Left cardiac atrium (tissue), 4 donors: Measurements from ENCODE around the gene SSBP2. TPM values are rescaled to one million over a fixed set of nuclear protein-coding genes. Genes with fewer than 3 reads are reported as not detected.
"Not testable (repeated sequence)": the region's sequence is repeated elsewhere in the genome, so short reads cannot be mapped to it uniquely, and the experiment has no call there.

Experiments used
- ATAC-seq, 2 donors: fragments of 200-7000 bp; cut with Tn5 transposase; one replicate each; pipeline ENCODE4 v1.9.1; 2020; ENCODE audit warnings: mild to moderate bottlenecking in 2 of 2, moderate library complexity in 2 of 2
- DNase-seq: peaks from one replicate; pipeline ENCODE4 v3.0.0-alpha.2; 2020
- intact Hi-C, 2 donors: fragments of 100-400 bp; cut with DNase I; formaldehyde crosslinking; loops; one replicate each; pipeline versions ENCODE4 v1.14.1 to v1.15.1; 2022 to 2023
- total RNA-seq, 2 donors: library from RNA; stranded (reverse); fragmentation: NEBNext Ultra II Directional; extraction: Animal tissue kit (Norgen Biotek cat#: 25700); gene quantifications; one replicate each; pipeline ENCODE4 v1.2.1, GENCODE V29; 2021
- donor health status: DM: no; HTN: yes; CAD: no.
- donor health status: DM: no; HTN: yes; CAD: no; lungs with severe emphysema.
- donor health status: DM: yes; HTN: yes; CAD: no.
- donor health status: Dilated cardiomyopathy.

SSBP2 gene
- total RNA-seq, 2 donors from 2014 or later: 37.7 to 46.9 TPM

DNA sequence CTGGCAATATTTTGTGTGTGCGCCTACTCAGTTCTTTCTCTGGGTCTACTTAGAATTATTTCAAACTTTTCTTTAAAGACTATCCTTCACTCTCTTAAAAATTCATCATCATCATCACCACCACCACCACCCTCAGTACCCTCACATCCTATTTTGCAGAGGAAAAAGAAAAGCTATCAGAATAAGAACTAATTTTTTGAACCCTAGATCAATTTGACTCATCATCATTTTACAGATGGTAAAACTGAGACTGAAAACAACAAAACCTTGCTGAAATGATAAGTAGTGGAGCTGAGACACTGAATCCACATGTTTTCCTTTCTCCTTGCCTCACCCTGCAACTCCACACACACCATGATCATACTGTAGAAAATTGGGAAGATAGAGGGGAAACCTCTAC is 119.3 kb downstream of the SSBP2 start:
- no peak for ATAC-seq
- no peak for DNase-seq
- intact Hi-C loops: no loop called here

DNA sequence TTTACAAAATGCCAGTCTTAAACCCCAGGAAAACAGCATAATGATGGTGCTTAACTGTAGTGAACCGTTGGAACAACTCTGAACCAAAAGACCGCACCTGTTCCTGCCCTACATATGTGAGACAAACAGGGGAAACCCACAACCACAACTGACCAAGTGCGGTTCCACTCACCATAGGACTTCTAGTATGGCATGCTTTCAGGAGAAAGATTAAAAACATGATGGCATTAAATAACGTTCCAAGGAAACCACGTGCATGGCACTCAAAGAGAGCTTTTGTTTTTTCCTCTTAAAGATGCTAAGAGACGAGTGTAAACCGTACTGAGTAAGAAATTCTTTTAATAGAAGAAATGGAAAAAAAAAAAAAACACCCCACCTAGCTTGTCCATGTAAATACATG is 119.8 kb downstream of the SSBP2 start:
- intact Hi-C loops: no loop called here
- ATAC-seq: no peak
- DNase-seq: no peak

DNA sequence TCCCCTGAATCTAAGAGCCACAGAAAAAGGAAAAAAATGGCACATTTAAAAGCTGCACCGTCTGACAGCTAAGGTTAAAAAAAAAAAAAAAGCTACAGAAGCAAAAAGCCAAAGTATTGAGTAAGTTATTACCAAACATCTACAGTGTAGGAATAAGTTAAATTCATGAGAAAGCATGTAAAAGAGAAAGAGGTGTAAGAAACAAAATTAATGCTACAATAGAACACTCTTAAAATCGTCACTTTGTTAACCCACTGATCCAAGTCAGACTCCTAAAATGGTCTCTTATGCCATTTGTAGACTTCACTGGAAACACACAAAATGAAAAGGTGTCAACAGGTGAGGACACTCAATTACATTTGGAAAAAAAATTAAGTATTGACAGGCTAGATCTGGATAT is 120.2 kb downstream of the SSBP2 start:
- ATAC-seq (no peak), DNase-seq (no peak)
- intact Hi-C loops: no loop called here

DNA sequence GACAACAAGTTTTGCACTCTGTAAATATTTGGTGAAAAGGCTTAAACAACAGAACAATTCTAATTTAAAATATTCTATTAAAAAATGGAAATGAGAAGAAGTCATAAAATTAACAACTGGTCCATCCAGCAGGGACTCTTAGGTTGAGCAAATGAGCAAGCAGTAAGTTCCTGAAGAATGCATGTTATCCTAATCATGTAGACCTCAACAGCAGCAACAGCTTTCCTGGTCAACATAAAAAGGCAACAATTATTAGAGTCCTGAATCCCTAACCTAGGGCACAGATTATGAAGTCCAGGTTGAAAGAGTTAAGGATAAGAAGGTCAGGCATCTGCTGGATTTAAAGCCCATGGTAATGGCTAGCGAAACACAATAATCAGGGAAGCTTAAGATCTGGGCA is 120.9 kb downstream of the SSBP2 start:
- intact Hi-C loops: no loop called here
- ATAC-seq: no peak
- no peak for DNase-seq

DNA sequence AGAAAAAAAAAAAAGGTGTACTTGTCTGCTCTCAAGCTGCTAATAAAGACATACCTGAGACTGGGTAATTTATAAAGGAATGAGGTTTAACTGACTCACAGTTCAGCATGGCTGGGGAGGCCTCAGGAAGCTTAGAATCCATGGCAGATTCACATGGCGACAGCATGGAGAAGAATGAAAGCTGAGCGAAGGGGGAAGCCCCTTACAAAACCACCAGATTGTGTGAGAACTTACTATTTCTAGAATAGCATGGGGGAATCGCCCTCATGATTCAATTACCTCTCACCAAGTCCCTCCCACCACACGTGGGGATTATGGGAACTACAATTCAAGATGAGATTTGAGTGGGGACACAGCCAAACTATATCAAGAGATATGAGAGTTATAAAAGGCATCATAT is 122.8 kb downstream of the SSBP2 start:
- intact Hi-C loops, ATAC-seq, DNase-seq: not testable (repeated sequence)

DNA sequence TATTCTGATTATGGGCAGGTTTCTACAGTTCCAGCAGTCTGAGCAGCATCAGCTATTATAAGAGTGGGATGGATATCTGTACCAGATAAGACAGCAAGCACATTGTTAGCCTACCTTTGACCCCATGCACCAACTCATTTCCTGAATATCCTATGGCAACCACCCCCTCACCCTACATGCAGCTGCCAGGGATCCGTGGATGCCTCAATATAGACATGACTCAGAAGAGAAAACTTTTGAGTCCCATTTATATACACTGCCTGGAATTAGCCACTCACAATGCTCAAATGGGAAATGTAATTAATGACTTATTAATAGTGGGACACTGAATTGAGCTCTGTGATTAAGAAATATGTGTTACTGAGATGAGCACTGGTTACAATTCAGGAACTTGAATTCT is 124.4 kb downstream of the SSBP2 start:
- ATAC-seq (peak in 1 of 2 donors; percentile 57), DNase-seq (no peak)
- intact Hi-C loops: no loop called here

DNA sequence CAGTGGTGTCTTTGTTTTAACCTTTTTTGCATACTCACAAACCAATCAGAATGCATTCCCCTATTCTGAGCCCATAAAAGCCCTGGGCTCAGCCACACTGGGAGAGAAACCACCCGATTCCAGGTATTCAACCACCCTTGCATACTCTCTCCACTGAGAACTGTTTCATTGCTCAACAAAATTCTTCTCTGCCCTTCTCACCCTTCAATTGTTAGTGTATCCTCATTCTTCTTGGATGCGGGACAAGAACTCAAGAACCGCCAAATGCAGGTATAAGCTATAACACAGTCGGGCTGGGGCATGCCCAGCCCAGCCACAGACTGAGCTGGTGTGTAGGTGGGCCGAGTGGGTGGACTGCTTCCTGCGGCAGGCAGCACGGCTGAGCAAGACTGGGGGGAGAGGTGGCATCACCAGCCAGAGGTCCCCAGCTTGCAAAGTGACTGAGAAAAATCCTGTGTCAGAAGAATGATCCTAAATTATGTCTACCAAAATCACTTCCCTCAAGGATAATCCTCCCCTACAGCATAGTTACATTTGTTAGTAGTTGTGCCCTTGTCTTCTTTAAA is 141.0 kb downstream of the SSBP2 start:
- DNase-seq (no peak), ATAC-seq (no peak)
- intact Hi-C loops: no loop called here

DNA sequence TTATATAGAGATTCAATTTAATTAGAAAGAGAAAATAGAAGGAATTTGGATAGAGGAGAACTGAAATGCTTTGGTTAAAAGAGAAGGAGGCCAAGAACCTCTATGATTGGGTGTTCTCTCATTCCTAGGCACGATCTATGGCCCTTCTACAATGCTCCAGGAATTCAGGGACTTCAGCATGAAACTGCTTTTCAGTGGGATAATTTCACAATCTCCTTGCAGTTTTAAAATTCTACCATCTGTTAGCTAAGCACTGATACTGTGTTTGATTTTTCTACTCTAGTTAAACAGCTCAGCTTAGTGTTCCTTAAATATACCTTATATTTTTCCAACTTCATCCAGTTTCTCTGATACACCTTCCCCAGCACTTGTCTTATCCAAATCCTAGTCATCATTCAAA is 141.9 kb downstream of the SSBP2 start:
- ATAC-seq: no peak
- DNase-seq: no peak
- intact Hi-C loops: no loop called here

DNA sequence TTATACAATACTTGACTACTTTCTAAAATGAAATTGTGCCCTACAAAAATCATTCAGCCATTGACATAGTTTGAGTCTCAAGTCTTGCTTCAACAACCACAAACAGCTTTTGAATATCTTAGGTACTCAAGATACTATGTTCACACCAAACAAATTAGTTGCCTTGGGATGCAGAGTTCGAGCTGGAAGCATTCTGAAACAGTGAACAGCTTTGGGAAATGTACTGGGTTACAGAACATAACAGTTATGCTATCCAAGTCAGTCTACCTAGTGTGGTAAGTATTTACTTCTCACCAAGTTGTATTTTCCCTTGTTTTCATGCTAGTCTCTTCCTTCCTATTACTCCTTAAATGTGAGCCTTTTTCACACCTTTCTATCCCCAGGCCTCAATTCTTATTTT is 143.2 kb downstream of the SSBP2 start:
- intact Hi-C loops: no loop called here
- DNase-seq (no peak), ATAC-seq (no peak)

DNA sequence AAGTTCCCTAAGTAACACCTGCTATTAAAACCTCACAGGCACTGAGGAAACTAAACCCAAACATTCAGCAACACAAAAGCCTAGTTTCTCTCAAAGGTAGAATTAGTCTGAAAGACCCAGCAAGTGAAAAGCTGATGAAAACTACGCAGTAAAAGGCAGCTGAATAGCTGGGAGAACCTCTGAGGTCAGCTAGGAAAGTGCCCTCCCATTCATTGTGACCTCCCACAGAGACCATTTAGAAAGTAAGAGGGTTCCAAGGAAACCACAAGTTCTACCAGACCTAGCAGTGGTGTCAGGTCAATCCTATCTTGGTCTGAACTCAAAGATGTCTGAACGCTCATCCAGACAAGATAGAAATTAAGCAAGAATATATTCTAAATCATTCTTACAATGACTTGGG is 144.7 kb downstream of the SSBP2 start:
- ATAC-seq (no peak), DNase-seq (no peak)
- intact Hi-C loops: no loop called here

DNA sequence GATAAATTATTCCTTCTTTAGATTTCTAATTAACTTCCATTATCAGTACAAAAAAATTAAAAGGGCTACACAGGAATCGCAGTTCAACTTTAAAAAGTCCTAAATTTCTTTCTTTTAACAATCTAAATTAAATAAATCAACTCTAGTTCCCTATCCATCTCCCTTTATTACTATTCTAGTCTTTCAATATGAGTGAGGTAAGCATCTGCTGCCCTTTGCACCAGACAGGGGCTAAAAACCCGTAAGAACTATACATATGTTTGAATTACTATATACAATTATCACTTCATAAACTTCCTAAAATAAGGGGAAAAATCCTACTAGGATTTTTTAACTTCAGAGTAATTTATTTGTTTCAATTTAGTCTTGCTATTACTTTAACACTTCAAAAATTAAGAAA is 145.6 kb downstream of the SSBP2 start:
- intact Hi-C loops: no loop called here
- DNase-seq (no peak), ATAC-seq (no peak)

DNA sequence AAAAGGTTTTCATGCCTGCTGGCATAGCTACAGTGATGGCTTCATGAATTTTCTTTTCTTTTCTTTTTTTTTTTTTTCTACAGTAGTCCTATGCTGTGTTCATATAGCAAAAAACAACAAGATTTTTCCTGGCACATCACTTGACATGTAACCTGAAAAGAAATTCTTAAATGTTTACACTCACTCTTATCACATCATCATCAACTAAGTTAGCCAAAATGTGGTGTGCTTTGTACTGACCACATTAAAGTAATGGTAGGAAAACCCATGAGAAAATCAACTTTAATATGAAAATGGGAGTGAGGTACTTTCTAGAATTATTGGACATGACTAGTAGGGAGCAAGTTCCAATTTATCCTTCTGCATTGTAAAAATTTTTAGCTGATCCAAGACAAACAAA is 146.7 kb downstream of the SSBP2 start:
- DNase-seq (no peak), ATAC-seq (no peak)
- intact Hi-C loops: no loop called here

DNA sequence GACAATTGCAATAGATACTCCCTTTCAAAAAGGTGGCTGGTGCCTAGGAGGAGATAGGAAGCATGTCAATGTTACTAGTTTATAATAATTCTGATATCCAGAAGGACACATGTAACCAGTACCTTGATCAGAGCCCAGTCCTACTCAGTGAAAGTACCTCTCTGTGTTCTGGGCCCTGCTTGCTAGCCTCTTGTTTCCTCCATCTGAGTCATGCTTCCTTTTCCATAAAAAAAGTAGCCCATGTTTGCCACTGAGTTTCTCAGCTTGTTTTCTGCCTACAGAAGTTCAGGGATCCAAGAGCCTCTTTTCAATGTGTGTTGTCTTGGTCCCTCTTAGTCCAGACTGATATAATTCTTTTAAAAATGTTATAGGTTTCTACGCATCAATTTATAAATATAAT is 149.0 kb downstream of the SSBP2 start:
- DNase-seq (no peak), ATAC-seq (no peak)
- intact Hi-C loops: no loop called here

DNA sequence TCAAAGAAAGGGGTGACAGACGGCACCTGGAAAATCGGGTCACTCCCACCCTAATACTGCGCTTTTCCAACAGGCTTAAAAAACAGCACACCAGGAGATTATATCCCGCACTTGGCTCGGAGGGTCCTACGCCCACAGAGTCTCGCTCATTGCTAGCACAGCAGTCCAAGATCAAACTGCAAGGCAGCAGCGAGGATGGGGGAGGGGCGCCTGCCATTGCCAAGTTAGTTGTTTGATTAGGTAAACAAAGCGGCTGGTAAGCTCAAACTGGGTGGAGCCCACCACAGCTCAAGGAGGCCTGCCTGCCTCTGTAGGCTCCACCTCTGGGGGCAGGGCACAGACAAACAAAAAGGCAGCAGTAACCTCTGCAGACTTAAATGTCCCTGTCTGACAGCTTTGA is 158.8 kb downstream of the SSBP2 start:
- DNase-seq, ATAC-seq, intact Hi-C loops: not testable (repeated sequence)

DNA sequence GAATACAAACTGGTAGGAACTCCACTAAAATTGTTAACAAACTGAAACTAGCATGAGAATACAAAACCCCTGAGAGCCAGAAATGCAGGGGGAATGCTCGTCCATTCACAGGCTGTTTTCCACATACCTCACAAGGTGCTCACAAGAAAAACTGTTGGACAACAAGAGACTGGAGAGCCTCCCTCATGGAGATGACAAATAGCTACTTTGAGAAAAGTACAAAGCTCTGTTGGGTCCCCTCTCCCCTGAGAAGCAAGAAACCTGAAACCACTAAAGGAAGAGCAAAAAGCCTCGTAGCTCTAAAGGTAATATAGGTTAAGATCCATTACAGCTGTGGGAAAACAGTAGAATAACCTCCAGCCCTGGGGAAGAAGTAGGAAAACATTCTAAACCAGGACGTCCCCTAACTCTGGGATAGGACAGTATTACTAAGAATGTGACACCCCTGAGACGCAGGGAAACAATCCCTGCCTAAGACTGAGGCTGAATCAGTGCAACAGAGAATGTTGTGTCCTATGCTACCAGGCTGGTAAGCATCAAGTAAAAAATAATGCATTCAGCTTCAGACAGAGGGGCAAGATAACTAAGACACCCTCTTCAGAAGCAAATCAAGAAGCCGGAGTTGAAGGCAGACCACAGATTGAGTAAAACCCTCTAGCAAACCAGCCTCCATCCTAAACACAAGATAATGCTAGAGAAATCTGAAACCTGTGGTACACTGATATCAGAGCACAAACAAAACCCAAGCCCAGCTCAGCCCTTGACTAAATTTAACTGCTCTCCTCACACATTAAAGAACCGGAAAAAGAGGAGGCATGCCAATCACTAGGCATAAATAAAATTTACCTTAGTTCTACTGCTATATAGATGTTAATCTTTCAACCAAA is 160.2 kb downstream of the SSBP2 start:
- ATAC-seq: peak; percentile 15 to 40
- intact Hi-C loops: no loop called here

DNA sequence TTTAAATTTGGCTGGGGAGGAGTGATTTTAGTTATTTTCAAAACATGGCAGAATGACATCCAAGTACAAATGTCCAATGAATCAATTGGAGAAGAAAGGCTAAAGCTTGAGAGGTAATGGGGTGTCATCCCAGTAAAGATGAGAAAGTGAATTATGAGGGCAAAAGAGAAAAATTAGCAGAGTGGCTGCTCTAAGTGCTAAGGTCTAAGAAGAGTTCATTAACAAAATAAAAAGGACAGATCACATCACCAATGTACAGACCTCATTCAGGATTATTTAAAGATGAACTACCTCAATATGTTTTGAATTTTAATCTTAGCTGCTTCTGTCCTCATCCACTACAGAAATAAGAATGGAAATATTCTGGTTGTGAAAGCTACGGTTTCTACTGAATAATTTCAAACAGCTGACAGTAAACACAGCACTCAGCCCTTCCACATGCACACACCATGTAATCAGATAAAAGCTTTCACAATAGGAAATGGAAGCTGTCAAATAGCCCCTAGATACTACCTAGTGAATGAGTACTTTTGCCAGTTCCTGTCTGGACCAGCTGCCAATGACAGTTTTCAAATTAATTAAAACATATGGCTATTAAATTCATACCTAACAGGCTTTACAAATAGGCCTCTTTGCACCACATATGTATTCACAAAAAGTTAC is 171.5 kb downstream of the SSBP2 start:
- no peak for DNase-seq
- no peak for ATAC-seq
- intact Hi-C loops: no loop called here

More for the DNA sequence above, 160.2 kb downstream of the SSBP2 start:
- no peak for DNase-seq

DNA sequence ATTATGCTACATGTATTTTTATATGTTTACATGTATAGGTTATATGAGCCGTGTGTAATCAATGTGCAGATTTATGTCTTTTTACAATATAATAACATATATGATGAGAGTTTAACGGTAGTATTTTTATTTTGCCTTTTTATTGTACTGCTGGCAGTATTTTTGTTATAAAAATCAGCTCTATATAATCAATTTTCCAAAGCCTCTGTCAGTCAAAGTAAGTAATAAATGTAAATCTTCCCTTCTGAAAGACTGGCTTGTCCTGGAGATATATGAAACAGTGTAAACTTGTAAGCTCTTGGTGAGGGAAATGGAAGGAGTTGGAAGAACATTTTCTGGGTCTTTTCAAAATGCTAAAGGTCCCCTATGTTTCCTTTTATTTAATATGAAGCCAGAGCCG is 173.8 kb downstream of the SSBP2 start:
- intact Hi-C loops: no loop called here
- no peak for DNase-seq
- ATAC-seq: no peak

DNA sequence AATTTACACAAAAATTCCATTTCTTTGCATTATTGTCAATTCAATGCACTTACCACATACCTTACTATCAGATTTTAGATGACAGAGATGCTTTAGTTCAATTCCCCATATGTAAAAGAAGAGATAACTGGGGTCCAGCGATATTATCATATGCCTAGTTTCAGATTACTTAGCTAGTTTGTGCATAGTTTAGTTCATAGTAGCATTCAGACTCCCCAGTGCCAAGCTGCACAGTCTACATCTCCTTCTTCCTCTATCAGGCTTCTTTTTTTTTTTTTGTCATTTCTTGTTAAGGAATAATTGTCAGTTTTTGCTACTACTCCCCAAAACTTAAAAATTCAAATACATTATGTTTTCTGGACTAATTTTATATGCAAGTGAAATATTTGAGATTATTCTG is 175.0 kb downstream of the SSBP2 start:
- intact Hi-C loops: no loop called here
- no peak for ATAC-seq
- no peak for DNase-seq

DNA sequence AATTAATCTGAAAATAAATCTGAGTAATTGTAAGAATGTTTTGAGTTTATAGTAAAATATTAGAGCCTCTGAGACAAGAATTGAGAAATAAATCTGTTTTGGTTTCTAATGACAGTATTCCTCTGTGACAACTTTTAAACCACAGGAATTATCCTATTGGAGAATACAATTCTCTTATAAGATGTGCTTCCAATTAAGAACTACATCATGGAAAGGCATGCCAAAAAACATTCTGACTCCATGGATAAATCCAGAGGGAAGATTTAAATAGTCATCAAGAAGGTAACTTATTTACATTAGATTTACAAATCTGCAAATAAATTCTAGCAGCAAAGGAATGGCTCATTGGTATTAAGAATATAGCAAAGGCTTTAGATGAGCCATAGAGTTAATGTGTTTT is 178.7 kb downstream of the SSBP2 start:
- intact Hi-C loops: no loop called here
- no peak for ATAC-seq
- no peak for DNase-seq

DNA sequence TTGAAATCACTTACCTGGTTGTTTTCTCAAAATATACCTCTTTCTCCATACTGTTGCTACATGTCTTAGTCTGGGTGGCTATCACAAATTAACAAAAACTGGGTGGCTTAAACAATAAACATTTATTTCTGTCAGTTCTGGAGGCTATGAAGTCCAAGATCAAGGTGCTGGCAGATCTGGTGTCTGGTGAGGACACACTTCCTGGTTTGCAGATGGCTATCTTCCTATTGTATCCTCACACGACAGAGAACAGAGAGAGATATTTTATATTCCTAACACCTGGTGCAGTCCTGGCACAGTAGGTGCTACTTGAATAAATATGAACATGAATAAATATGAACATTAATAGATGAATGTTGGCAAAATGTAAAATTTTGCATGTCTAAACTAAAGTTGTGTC is 192.7 kb downstream of the SSBP2 start:
- intact Hi-C loops: no loop called here
- DNase-seq (no peak), ATAC-seq (no peak)

DNA sequence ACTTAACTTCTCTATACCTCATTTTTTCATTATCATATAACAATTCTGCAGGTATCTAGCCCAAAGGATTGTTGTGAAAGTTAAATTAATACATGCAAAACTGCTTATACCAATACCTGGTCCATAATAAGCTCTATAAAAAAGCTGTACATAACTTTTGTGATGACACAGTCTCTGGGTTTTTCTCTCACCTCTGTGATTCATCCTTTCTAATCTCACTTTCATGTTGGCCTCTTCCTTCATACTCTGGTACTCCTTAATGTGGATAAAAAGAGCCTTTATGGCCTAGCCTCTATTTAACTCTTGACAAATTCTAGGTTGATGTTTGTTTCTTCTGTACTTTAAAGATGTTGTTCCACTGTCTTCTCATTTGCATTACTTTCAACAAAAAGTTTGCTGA is 194.1 kb downstream of the SSBP2 start:
- peak in 1 of 2 donors; percentile 18 for ATAC-seq
- DNase-seq: no peak
- intact Hi-C loops: no loop called here
